WTC11 (cell line): Measurements from ENCODE around the gene TENT5A. TPM values are rescaled to one million over a fixed set of nuclear protein-coding genes. Genes with fewer than 3 reads are reported as not detected.

Experiments
- ATAC-seq: fragments of 200-7000 bp; cut with Tn5 transposase; 2 replicates; pipeline ENCODE4 v1.10.0; 2021; ENCODE audit warnings: mild to moderate bottlenecking, moderate library complexity
- CTCF ChIA-PET: fragments of 300-600 bp; sonication (Branson Sonifier 250); formaldehyde crosslinking; loops from one replicate; lab custom pipeline; 2021; ENCODE audit warnings: antibody characterized with exemption; lab: Charles Lee
- POLR2A ChIA-PET: fragments of 350-600 bp; sonication (Branson Sonifier 250); formaldehyde crosslinking; loops from one replicate; lab custom pipeline; 2021; ENCODE audit warnings: antibody characterized with exemption; lab: Charles Lee
- DNase-seq: peaks from one replicate; pipeline ENCODE4 v3.0.0; 2021; ENCODE audit warnings: low spot score
- H3K27ac Mint-ChIP-seq: 2 replicates; pipeline ENCODE4 v1.8.0; 2021; ENCODE audit warnings: mixed read lengths
- H3K27me3 Mint-ChIP-seq: 2 replicates; pipeline ENCODE4 v1.8.0; 2021; ENCODE audit warnings: low read depth, mild to moderate bottlenecking, moderate library complexity, mixed read lengths
- H3K36me3 Mint-ChIP-seq: 2 replicates; pipeline ENCODE4 v1.8.0; 2021; ENCODE audit warnings: mixed read lengths
- H3K4me1 Mint-ChIP-seq: 2 replicates; pipeline ENCODE4 v1.8.0; 2022; ENCODE audit warnings: mixed read lengths
- H3K4me3 Mint-ChIP-seq: 2 replicates; pipeline ENCODE4 v1.8.0; 2021; ENCODE audit warnings: mild to moderate bottlenecking, moderate library complexity, mixed read lengths
- H3K9me3 Mint-ChIP-seq: 2 replicates; pipeline ENCODE4 v1.8.0; 2021; ENCODE audit warnings: mixed read lengths
- FOXJ3 ChIP-seq: sonication (generic); formaldehyde crosslinking; IDR thresholded peaks from 2 replicates; pipeline ENCODE4 v1.9.0; 2021; ENCODE audit warnings: missing genetic modification reagents, mild to moderate bottlenecking, borderline replicate concordance
- FOXK1 ChIP-seq: sonication (generic); formaldehyde crosslinking; IDR thresholded peaks from 2 replicates; pipeline ENCODE4 v1.8.0; 2022; ENCODE audit warnings: mild to moderate bottlenecking, moderate library complexity, missing genetic modification reagents
- FOXP4 ChIP-seq: sonication (generic); formaldehyde crosslinking; IDR thresholded peaks from 2 replicates; pipeline ENCODE4 v1.8.0; 2022; ENCODE audit warnings: mild to moderate bottlenecking, missing genetic modification reagents
- GTF2I ChIP-seq: fragments of 250-450 bp; sonication (Bioruptor Pico); conservative IDR thresholded peaks from 2 replicates; pipeline ENCODE4 v1.4.0; 2021; ENCODE audit warnings: mild to moderate bottlenecking
- HMGXB4 ChIP-seq: sonication (generic); formaldehyde crosslinking; IDR thresholded peaks from 2 replicates; pipeline ENCODE4 v1.8.1; 2023; ENCODE audit warnings: mild to moderate bottlenecking, moderate library complexity, missing genetic modification reagents
- IRF1 ChIP-seq: sonication (generic); formaldehyde crosslinking; IDR thresholded peaks from 2 replicates; pipeline ENCODE4 v1.8.0; 2023; ENCODE audit warnings: missing genetic modification reagents
- JUN ChIP-seq: sonication (generic); formaldehyde crosslinking; IDR thresholded peaks from 2 replicates; pipeline ENCODE4 v1.8.0; 2023; ENCODE audit warnings: mild to moderate bottlenecking, missing genetic modification reagents
- MYBL2 ChIP-seq: sonication (generic); formaldehyde crosslinking; IDR thresholded peaks from 2 replicates; pipeline ENCODE4 v1.8.1; 2023; ENCODE audit warnings: mild to moderate bottlenecking, moderate library complexity, missing genetic modification reagents
- NR2C2 ChIP-seq: sonication (generic); formaldehyde crosslinking; IDR thresholded peaks from 2 replicates; pipeline ENCODE4 v1.8.0; 2022; ENCODE audit warnings: mild to moderate bottlenecking, missing genetic modification reagents
- STAT6 ChIP-seq: sonication (generic); formaldehyde crosslinking; conservative IDR thresholded peaks from 2 replicates; pipeline ENCODE4 v1.8.1; 2023; ENCODE audit warnings: mild to moderate bottlenecking, low read depth, missing genetic modification reagents, moderate library complexity
- ZMAT4 ChIP-seq: fragments of 250-450 bp; sonication (Bioruptor Pico); IDR thresholded peaks from 2 replicates; pipeline ENCODE4 v1.9.0; 2021; ENCODE audit warnings: mild to moderate bottlenecking
- ZNF232 ChIP-seq: sonication (generic); formaldehyde crosslinking; IDR thresholded peaks from 2 replicates; pipeline ENCODE4 v1.8.0; 2022; ENCODE audit warnings: mild to moderate bottlenecking, missing genetic modification reagents
- ZNF263 ChIP-seq: sonication (generic); formaldehyde crosslinking; IDR thresholded peaks from 2 replicates; pipeline ENCODE4 v1.8.1; 2022; ENCODE audit warnings: low read depth, mild to moderate bottlenecking, moderate library complexity, missing genetic modification reagents
- ZNF317 ChIP-seq: sonication (generic); formaldehyde crosslinking; IDR thresholded peaks from 2 replicates; pipeline ENCODE4 v1.8.1; 2023; ENCODE audit warnings: low read depth, mild to moderate bottlenecking, moderate library complexity, missing genetic modification reagents, borderline replicate concordance
- ZSCAN18 ChIP-seq: fragments of 250-450 bp; sonication (Bioruptor Pico); IDR thresholded peaks from 2 replicates; pipeline ENCODE4 v2.1.2; 2022; ENCODE audit warnings: mild to moderate bottlenecking, moderate library complexity
- total RNA-seq: library from RNA; stranded (reverse); gene quantifications from 3 replicates; pipeline ENCODE4 v1.2.3, GENCODE V29; 2021
- TF ChIP-seq, protein P1 (sequence below): fragments of 250-450 bp; sonication (Bioruptor Pico); IDR thresholded peaks from 2 replicates; pipeline ENCODE4 v1.9.0; 2021; ENCODE audit warnings: mild to moderate bottlenecking

Gene TENT5A
- total RNA-seq, 1 experiment from 2014 or later = 3.2 TPM

DNA sequence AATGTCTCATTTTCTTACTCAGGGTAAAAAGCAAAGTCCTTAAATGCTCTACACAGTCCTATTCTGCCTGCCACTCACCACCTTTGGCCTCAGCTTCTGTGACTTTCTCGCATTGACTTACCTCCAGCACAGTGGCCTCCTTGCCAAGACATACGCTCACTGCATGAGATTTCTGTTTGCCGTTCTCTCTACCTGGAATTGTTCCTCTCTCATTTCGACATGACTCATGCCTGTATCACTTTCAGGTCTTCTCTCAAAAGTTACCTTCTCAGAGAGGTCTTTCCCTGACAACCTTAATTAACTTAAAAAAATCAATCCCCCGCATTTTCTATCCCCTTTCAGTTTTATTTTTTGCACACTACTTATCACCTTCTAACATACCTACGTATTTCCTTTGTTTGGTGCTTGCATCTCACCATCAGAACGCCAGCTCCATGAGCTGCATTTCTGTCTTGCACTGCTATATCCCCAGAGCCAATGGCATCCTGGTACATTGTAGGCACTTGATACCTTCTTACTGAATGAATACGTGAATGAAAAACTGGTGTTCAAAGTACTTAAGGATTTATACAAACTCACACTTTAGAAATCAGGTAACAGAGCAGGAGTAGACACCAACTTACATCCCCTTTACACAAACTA, 24.5 kb downstream of the TENT5A start (continued):
- TF ChIP-seq ZMAT4 (no peak), HMGXB4 (CRISPR knock-in tag) (no peak), ZNF232 (CRISPR knock-in tag) (no peak), FOXJ3 (CRISPR knock-in tag) (no peak), MYBL2 (CRISPR knock-in tag) (no peak), IRF1 (no peak), JUN (no peak)

DNA sequence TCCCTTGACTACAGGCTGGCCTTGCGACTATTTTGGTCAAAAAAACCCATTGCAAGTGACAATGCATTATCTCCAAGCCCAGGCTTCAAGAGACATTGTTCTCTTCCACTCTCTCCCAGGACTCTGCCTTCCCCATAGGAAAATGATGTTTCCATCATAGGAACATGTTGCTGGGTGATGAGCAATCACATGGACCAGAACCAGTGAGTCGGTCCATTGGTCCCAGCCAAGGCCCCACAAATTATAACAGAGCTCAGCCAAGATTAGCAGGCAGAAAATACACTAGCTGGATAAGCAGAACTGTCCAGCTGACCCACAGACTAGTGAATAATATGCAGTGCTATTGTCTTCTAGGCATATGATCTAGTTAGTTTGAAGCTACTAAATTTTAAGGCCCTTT, 27.4 kb downstream of the TENT5A start:
- H3K36me3 Mint-ChIP-seq = no peaks in the 10 kb centered on the region
- no peak overlapping the region for H3K4me3 Mint-ChIP-seq
- H3K4me1 Mint-ChIP-seq = no peaks in the 10 kb centered on the region
- no peaks in the 10 kb centered on the region for H3K27me3 Mint-ChIP-seq
- TF ChIP-seq FOXP4 (CRISPR knock-in tag) = no peak
- TF ChIP-seq ZSCAN18 (CRISPR knock-in tag) = no peak
- no peak for TF ChIP-seq ZNF263 (CRISPR knock-in tag)
- no peak for TF ChIP-seq STAT6
- no peak for TF ChIP-seq ZNF317 (CRISPR knock-in tag)
- TF ChIP-seq GTF2I (CRISPR knock-in tag) = no peak
- TF ChIP-seq, protein P1, sequence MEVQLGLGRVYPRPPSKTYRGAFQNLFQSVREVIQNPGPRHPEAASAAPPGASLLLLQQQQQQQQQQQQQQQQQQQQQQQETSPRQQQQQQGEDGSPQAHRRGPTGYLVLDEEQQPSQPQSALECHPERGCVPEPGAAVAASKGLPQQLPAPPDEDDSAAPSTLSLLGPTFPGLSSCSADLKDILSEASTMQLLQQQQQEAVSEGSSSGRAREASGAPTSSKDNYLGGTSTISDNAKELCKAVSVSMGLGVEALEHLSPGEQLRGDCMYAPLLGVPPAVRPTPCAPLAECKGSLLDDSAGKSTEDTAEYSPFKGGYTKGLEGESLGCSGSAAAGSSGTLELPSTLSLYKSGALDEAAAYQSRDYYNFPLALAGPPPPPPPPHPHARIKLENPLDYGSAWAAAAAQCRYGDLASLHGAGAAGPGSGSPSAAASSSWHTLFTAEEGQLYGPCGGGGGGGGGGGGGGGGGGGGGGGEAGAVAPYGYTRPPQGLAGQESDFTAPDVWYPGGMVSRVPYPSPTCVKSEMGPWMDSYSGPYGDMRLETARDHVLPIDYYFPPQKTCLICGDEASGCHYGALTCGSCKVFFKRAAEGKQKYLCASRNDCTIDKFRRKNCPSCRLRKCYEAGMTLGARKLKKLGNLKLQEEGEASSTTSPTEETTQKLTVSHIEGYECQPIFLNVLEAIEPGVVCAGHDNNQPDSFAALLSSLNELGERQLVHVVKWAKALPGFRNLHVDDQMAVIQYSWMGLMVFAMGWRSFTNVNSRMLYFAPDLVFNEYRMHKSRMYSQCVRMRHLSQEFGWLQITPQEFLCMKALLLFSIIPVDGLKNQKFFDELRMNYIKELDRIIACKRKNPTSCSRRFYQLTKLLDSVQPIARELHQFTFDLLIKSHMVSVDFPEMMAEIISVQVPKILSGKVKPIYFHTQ (CRISPR knock-in tag) = no peak
- no peak for TF ChIP-seq NR2C2 (CRISPR knock-in tag)
- TF ChIP-seq FOXK1 (CRISPR knock-in tag) = no peak
- H3K27ac Mint-ChIP-seq = no peak overlapping the region
- ChIA-PET POLR2A (no interaction called here), CTCF (no interaction called here)
- H3K9me3 Mint-ChIP-seq = no peaks in the 10 kb centered on the region
- ATAC-seq (no peak), DNase-seq (no peak)
